HS-27A (cell line): Measurements from ENCODE around the gene GPAT3.
A peak's percentile ranks its signal among the peaks of the same experiment; 100 is the strongest.

Experiments used
- DNase-seq: peaks from one replicate; pipeline ENCODE4 v3.0.0-alpha.2; 2012; ENCODE audit warnings: low read depth, missing footprints

The GPAT3 gene

GRCh38 chr4:83644677-83645659, 109.1 kb downstream of the GPAT3 start:
- DNase-seq, result peak; percentile 23

GRCh38 chr4:83646538-83647239, 110.8 kb downstream of the GPAT3 start:
- DNase-seq, result no peak

GRCh38 chr4:83651846-83652245, 115.9 kb downstream of the GPAT3 start:
- DNase-seq, result no peak
